ENCODE results near the gene SYNGR1.

GRCh38 chr22:39414886-39415285, 65.1 kb downstream of the SYNGR1 start:
- TF ChIP-seq POLR2AphosphoS5 (IDR thresholded peaks at IDR 0.05; ENCODE audit: low read depth, low read length): no peak
- no peak for TF ChIP-seq CTCF (IDR thresholded peaks at IDR 0.05)
